PC-9 (cell line): Measurements from ENCODE around the gene FGD5. TPM values are rescaled to one million over a fixed set of nuclear protein-coding genes. Genes with fewer than 3 reads are reported as not detected.

Experiments
- BruUV-seq: library from RNA; stranded (reverse); fragments of 400-500 nt; replicated peaks from 2 replicates; lab custom pipeline; 2021; lab: Mats Ljungman, UMichigan
- CTCF ChIA-PET: fragments of 300-600 bp; sonication (Branson Sonifier 250); formaldehyde crosslinking; loops from one replicate; lab custom pipeline; 2022; ENCODE audit warnings: antibody characterized with exemption; lab: Charles Lee
- POLR2A ChIA-PET: fragments of 300-600 bp; sonication (Branson Sonifier 250); formaldehyde crosslinking; loops from one replicate; lab custom pipeline; 2022; ENCODE audit warnings: antibody characterized with exemption; ENCODE audit not compliant: unreplicated experiment; lab: Charles Lee
- DNase-seq, 2 experiments: peaks; one replicate each; pipeline versions ENCODE4 v3.0.0 to v3.0.0-alpha.2; 2015 to 2022; ENCODE audit warnings: mixed read lengths in 1 of 2
- H2AFZ ChIP-seq: fragments of 200-600 bp; sonication (generic); 2 replicates; pipeline ENCODE4 v1.8.1; 2017; ENCODE audit warnings: antibody characterized with exemption
- H3F3A ChIP-seq: fragments of 200-600 bp; sonication (generic); 2 replicates; pipeline ENCODE4 v1.8.1; 2017; ENCODE audit warnings: antibody characterized with exemption, mild to moderate bottlenecking, low read depth; ENCODE audit not compliant: insufficient read depth
- H3K27ac ChIP-seq: fragments of 200-600 bp; sonication (generic); 2 replicates; pipeline ENCODE4 v1.6.1; 2016; ENCODE audit warnings: mixed run types
- H3K27me3 ChIP-seq: fragments of 200-600 bp; sonication (generic); 2 replicates; pipeline ENCODE4 v1.6.1; 2016; ENCODE audit warnings: low read depth, mixed run types; ENCODE audit not compliant: insufficient read depth
- H3K36me3 ChIP-seq: fragments of 200-600 bp; sonication (generic); 2 replicates; pipeline ENCODE4 v1.6.1; 2016; ENCODE audit warnings: low read depth, mixed run types
- H3K4me1 ChIP-seq: fragments of 200-600 bp; sonication (generic); replicated peaks from 2 replicates; pipeline ENCODE4 v1.6.1; 2016; ENCODE audit warnings: mixed run types; ENCODE audit not compliant: insufficient read depth
- H3K4me2 ChIP-seq: fragments of 200-600 bp; sonication (generic); 2 replicates; pipeline ENCODE4 v1.6.1; 2017; ENCODE audit warnings: mixed run types
- H3K4me3 ChIP-seq: fragments of 200-600 bp; sonication (generic); 2 replicates; pipeline ENCODE4 v1.6.1; 2016; ENCODE audit warnings: mixed run types
- H3K79me2 ChIP-seq: fragments of 200-600 bp; sonication (generic); 2 replicates; pipeline ENCODE4 v1.6.1; 2017; ENCODE audit warnings: low read depth, mixed run types
- H3K9me2 ChIP-seq: fragments of 200-600 bp; sonication (generic); 2 replicates; pipeline ENCODE4 v1.8.1; 2017; ENCODE audit warnings: mild to moderate bottlenecking; ENCODE audit not compliant: insufficient read depth
- H3K9me3 ChIP-seq: fragments of 200-600 bp; sonication (generic); 2 replicates; pipeline ENCODE4 v1.8.1; 2016; ENCODE audit warnings: low read depth; ENCODE audit not compliant: insufficient read depth
- H4K20me1 ChIP-seq: fragments of 200-600 bp; sonication (generic); 2 replicates; pipeline ENCODE4 v1.8.1; 2017; ENCODE audit not compliant: insufficient read depth
- EZH2 ChIP-seq: fragments of 200-600 bp; sonication (generic); IDR thresholded peaks from 2 replicates; pipeline ENCODE4 v1.8.0; 2017; ENCODE audit warnings: antibody characterized with exemption, low read depth
- intact Hi-C: fragments of 100-400 bp; cut with micrococcal nuclease; formaldehyde crosslinking; loops from one replicate; pipeline ENCODE4 v1.10.0; 2022; ENCODE audit not compliant: unreplicated experiment
- total RNA-seq: library from RNA; stranded (reverse); gene quantifications from 2 replicates; pipeline ENCODE4 v1.2.3, GENCODE V29; 2021
- TF ChIP-seq, protein P1 (sequence below): fragments of 200-600 bp; sonication (generic); conservative IDR thresholded peaks from 2 replicates; pipeline ENCODE4 v1.6.1; 2017; ENCODE audit warnings: mixed run types, antibody characterized with exemption, mild to moderate bottlenecking, moderate library complexity

FGD5 gene
- total RNA-seq, 1 experiment from 2014 or later: not detected

DNA sequence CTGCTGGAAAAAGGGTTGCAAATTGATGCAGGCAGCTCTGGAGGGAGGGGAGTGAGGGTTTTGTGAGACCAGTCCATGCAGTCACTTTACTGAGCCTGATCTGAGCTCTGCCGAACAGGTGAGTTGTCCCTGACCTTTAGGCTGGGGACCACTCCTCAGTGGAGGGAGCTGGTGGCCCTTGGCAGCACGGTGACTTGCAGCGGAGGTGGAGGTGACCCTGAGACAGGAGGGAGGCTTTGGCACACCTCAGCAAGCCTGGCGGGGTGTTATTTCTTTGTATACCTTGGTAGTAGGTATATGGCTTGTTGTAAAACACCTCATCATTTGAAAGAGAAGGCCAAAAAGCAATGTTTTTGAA is 43.5 kb downstream of the FGD5 start:
- POLR2A ChIA-PET: no interaction called here
- CTCF ChIA-PET: interaction anchor here (1.1 kb wide), 1 partner anchor 16 kb away, joined by 3 read pairs; no protein-coding TSS in a partner anchor
- no TSS peak for BruUV-seq

DNA sequence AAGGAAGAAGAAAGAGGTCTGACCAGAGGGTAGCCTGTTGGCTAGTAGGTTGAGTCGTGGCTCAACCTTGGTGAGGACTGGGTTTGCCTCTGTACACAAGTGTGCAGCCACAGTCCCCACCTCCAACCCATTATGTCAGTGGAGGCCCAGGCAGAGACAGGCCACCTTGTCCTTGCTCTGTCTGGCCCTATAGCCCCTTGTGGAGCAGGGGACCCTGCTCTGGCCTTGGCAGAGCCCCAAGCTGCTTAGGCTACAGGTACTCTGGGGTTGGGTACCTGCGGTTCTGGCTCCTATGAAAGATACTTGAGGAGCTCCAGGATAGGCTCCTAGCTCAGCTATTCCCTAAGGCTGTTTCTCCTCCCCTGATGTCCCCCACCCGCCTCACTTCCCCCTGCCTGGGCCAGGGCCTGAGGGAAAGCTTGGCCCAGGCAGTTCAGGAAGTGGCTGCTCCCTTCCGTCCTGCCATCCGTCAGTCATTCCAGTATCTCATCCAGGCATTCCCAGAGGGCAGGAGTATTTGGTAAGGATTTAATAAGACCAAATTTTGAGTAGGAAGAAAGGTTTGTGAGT is 44.0 kb downstream of the FGD5 start:
- H3K4me3 ChIP-seq: no peak overlapping the region
- no peak for TF ChIP-seq EZH2
- TF ChIP-seq, protein P1, sequence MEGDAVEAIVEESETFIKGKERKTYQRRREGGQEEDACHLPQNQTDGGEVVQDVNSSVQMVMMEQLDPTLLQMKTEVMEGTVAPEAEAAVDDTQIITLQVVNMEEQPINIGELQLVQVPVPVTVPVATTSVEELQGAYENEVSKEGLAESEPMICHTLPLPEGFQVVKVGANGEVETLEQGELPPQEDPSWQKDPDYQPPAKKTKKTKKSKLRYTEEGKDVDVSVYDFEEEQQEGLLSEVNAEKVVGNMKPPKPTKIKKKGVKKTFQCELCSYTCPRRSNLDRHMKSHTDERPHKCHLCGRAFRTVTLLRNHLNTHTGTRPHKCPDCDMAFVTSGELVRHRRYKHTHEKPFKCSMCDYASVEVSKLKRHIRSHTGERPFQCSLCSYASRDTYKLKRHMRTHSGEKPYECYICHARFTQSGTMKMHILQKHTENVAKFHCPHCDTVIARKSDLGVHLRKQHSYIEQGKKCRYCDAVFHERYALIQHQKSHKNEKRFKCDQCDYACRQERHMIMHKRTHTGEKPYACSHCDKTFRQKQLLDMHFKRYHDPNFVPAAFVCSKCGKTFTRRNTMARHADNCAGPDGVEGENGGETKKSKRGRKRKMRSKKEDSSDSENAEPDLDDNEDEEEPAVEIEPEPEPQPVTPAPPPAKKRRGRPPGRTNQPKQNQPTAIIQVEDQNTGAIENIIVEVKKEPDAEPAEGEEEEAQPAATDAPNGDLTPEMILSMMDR: no peak
- H3K27me3 ChIP-seq: no peaks in the 10 kb centered on the region
- no peaks in the 10 kb centered on the region for H3K9me2 ChIP-seq
- no peak overlapping the region for H2AFZ ChIP-seq
- no peaks in the 10 kb centered on the region for H3K4me1 ChIP-seq
- H3K4me2 ChIP-seq: no peak overlapping the region
- POLR2A ChIA-PET: no interaction called here
- no peak for DNase-seq
- H4K20me1 ChIP-seq: no peaks in the 10 kb centered on the region
- no peaks in the 10 kb centered on the region for H3K9me3 ChIP-seq
- no peaks in the 10 kb centered on the region for H3F3A ChIP-seq
- H3K79me2 ChIP-seq: no peaks in the 10 kb centered on the region
- no peak overlapping the region for H3K27ac ChIP-seq
- CTCF ChIA-PET: no interaction called here
- BruUV-seq: no TSS peak
- intact Hi-C loops: no loop called here
- no peaks in the 10 kb centered on the region for H3K36me3 ChIP-seq

More for the DNA sequence above, 43.5 kb downstream of the FGD5 start:
- TF ChIP-seq, protein P1: no peak
- no peak for TF ChIP-seq EZH2
- Histone ChIP-seq H3F3A (no peaks in the 10 kb centered on the region), H3K4me1 (no peaks in the 10 kb centered on the region), H3K27me3 (no peaks in the 10 kb centered on the region), H3K9me3 (no peaks in the 10 kb centered on the region), H3K36me3 (no peaks in the 10 kb centered on the region), H2AFZ (no peak overlapping the region), H3K4me2 (no peak overlapping the region), H3K4me3 (no peak overlapping the region), H3K27ac (no peak overlapping the region), H3K79me2 (no peaks in the 10 kb centered on the region), H4K20me1 (no peaks in the 10 kb centered on the region), H3K9me2 (no peaks in the 10 kb centered on the region)
- intact Hi-C loops: no loop called here
- DNase-seq: no peak

DNA sequence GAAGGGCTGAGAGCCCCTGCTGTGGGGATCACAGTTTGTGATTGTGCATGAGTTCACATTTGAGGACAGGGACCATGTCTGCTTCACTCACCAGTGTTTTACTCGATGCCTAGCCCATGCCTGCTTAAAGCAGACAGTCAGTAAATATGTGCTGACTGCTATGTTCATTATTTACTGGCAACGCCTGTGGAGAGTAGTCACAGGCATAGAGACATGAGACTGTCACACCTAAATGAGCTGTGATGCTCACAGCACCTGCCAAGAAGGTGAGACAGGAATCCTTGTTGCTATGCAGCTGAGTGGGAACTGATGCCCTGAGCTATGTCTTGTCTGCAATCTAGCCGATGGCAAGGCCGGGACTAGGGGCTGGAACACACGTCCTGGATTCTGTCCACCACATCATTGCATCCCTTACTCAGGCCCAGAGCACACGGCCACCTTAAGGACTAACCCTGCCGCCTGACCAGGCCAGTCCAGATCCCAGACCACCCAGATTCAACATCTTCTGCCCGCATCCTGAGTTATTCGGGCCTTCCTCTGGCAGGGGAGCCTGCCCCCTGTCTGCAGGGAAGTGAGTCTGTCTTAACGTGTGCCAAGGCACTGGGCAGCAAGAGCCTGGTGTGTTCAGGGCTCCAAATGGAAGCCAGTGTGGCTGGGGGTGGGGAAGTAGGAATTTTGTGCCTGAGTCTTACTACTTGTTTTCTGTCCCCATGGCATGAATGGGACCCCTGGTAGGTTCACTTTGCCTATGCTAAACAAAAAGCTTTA is 44.8 kb downstream of the FGD5 start:
- Histone ChIP-seq H4K20me1 (no peaks in the 10 kb centered on the region), H3K4me3 (no peak overlapping the region), H3K79me2 (no peaks in the 10 kb centered on the region), H3K4me1 (no peaks in the 10 kb centered on the region), H3F3A (no peaks in the 10 kb centered on the region), H3K27ac (no peak overlapping the region), H3K9me2 (no peaks in the 10 kb centered on the region), H3K36me3 (no peaks in the 10 kb centered on the region), H2AFZ (no peak overlapping the region), H3K27me3 (no peaks in the 10 kb centered on the region), H3K4me2 (no peak overlapping the region), H3K9me3 (no peaks in the 10 kb centered on the region)
- no TSS peak for BruUV-seq
- ChIA-PET CTCF (no interaction called here), POLR2A (no interaction called here)
- intact Hi-C loops: no loop called here
- no peak for TF ChIP-seq EZH2
- TF ChIP-seq, protein P1: no peak; the same call in 1 of the 2 replicates
- DNase-seq: no peak
